Measurements from ENCODE around the gene NME3.

NME3 gene

DNA sequence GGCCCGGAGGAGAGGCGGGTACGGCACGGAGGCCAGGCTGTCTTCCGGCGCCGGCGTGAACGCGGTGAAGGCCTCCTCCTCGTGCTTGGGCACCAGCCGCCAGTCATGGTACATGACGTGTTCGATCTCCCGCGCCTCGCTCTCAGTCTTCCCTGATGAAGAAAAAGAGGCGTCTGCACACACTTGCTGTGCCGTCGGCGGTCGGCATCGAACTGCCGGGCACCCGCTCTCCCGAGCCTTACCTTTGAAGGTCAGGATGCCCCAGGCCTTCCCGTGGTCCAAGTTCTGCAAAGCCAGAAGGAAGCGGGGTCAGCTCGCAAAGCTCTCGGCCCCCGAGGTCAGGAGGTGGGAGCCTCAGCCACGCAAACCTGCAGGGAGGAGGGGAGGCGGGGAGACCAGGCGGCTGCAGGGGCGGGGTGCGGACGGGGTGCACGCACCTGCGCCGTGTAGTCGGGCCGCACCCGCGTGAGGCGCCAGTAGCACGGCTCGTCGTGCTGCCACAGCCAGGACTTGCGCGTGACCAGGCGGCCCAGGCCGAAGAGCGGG is 1.1 kb upstream of the NME3 start, which contains the start of gene EME2:
Gene EME2, plus strand, starts transcription at position 449 of the 546 bp plus-strand sequence. CDS start 418 bp downstream, outside the sequence.
- peak within 1 kb of the TSS; percentile 86 for H3K27ac ChIP-seq (ENCODE audit: low read depth, low read length)
- peak within 1 kb of the TSS; percentile 98 for H3K9ac ChIP-seq (ENCODE audit: low read depth, low read length)
- H3K36me3 ChIP-seq (ENCODE audit: insufficient read depth, low read length), result peaks cover 36% of the 10 kb centered on the region
- no peaks in the 10 kb centered on the region for H3K9me3 ChIP-seq (ENCODE audit: insufficient read depth, low read depth, low read length)
- WGBS, result 1% methylated on average over 53 of the region's 53 CpGs
- H3K4me3 ChIP-seq (ENCODE audit: low read length), result peak within 1 kb of the TSS; percentile 93
- H3K4me1 ChIP-seq (ENCODE audit: insufficient read depth, low read length), result no peaks in the 10 kb centered on the region; the same call in 1 of the 2 replicates
- H3K27me3 ChIP-seq (ENCODE audit: insufficient read depth, low read length), result no peaks in the 10 kb centered on the region

DNA sequence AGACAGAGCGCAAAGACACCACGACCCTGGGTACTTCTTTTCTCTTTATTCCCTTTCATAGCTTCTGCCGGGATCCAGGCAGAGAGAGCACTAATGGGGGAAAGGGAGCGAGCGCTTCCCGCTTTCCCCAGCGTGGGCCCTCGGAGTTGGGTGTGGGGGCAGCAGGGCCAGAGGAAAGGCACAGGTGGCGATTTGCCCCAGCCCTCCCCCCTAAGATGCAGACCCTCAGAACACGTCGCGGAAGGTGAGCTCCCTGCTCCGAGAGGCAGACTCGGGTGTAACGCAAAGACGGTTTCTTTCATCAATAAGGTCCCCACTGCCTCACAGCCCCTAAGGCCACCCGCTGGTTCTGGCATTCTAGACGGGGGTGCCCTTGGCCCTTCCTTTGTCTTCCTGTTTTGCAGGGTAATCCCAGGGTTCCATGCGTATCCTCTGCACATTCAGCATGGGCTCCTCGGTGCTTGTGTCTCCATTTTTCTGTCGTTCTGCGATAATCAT is 570 bp upstream of the NME3 start:
- Histone ChIP-seq H3K4me3 (ENCODE audit: low read length) (peak overlapping the region; percentile 93), H3K36me3 (ENCODE audit: insufficient read depth, low read length) (peaks cover 36% of the 10 kb centered on the region), H3K9ac (ENCODE audit: low read depth, low read length) (peak overlapping the region; percentile 98), H3K27me3 (ENCODE audit: insufficient read depth, low read length) (no peaks in the 10 kb centered on the region), H3K27ac (ENCODE audit: low read depth, low read length) (peak overlapping the region; percentile 86), H3K4me1 (ENCODE audit: insufficient read depth, low read length) (no peaks in the 10 kb centered on the region; the same call in 1 of the 2 replicates), H3K9me3 (ENCODE audit: insufficient read depth, low read depth, low read length) (no peaks in the 10 kb centered on the region)
- WGBS, result 2% methylated on average over 22 of the region's 22 CpGs

DNA sequence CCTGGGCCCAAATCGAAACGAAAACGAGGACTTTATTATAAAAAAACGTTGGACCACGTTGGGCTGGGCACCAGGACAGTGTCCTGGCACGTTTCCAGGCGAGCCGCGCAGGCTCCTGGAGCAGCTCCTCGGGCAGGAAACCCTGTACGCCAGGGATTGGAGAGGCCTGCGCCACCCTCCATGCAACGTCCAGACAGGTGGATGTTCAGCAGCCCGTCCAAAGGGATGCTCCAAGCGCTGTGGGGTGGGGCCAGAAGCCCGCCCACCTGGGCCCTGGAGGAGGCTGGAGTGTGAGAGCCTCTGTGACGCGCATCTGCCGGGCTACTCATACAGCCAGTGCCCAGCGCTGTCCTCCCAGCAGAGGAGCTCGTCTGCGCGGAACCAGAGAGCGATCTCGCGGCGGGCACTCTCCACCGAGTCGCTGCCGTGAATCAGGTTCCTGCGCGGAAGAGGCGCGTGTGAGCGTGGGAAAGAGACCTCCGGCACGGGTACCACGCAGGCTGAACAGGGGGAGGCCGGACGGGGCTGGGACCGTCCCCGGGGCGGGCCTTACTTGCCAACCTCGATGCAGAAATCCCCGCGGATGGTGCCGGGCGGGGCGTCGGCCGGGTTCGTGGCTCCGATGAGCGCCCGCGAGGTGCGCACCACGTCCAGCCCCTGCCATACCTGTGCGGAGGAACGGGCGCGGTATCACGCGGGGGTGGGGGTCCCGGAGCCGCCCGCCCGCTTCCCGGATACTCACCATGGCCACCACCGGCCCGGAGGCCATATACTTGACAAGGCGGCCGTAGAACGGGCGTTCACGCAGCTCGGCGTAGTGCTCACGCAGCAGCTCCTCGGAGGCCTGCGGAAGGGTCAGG is 785 bp downstream of the NME3 start:
- no peaks in the 10 kb centered on the region for H3K9me3 ChIP-seq (ENCODE audit: insufficient read depth, low read depth, low read length)
- WGBS, result 17% methylated on average over 81 of the region's 81 CpGs
- H3K27me3 ChIP-seq (ENCODE audit: insufficient read depth, low read length), result no peaks in the 10 kb centered on the region
- no peaks in the 10 kb centered on the region; the same call in 1 of the 2 replicates for H3K4me1 ChIP-seq (ENCODE audit: insufficient read depth, low read length)
- H3K4me3 ChIP-seq (ENCODE audit: low read length), result peak overlapping the region; percentile 93
- peaks cover 25% of the 10 kb centered on the region for H3K36me3 ChIP-seq (ENCODE audit: insufficient read depth, low read length)
- peak overlapping the region; percentile 90 for H3K9ac ChIP-seq (ENCODE audit: low read depth, low read length)
- H3K27ac ChIP-seq (ENCODE audit: low read depth, low read length), result peak overlapping the region; percentile 86

DNA sequence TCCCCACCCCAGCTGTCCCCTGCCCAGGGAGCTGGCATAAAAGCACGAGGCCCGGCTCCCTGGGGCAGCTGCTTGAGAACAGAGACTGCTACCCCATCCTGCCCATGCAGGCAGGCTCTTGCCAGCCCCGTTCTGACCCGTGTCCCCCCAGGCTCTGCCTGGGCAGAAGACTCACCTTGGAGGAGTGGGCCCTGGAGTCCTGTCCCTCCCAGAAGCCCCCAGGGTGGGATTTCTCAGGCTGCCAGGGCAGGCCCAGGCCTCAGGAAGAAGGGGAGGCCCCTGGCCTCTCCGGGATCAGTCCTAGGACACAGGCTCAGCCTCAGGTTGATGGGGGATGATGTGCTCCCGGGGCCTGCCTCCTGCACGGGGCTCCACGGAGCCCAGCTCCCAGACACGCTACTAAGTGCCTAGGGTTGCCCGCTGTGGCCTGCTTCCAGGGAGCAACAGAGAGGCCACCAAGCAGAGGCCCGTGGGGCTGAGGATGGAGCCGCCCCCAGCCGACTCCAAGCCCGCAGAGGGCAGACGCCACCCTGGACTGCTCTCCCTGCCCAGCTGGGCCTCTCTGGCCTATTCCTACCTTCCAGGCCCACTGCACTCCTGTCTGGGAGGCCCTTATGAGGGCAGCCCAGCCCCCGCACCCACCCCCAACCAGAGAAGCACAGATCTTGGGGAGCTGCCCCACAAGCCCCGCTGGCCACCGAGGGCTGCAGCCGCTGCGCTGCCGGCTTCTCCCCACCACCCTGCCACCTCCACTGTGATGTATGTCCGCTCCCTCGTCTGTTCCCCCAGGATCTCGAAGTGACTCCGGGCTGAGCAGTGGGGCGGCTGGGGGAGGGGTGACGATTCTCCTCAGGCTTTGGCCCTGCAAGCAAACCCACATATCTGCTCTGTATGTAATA is 1.7 kb downstream of the NME3 start:
- WGBS, result 90% methylated on average over 27 of the region's 27 CpGs
- no peak overlapping the region for H3K9ac ChIP-seq (ENCODE audit: low read depth, low read length)
- H3K27me3 ChIP-seq (ENCODE audit: insufficient read depth, low read length), result no peaks in the 10 kb centered on the region
- H3K4me3 ChIP-seq (ENCODE audit: low read length), result peak overlapping the region; percentile 93
- H3K36me3 ChIP-seq (ENCODE audit: insufficient read depth, low read length), result peaks cover 27% of the 10 kb centered on the region
- H3K27ac ChIP-seq (ENCODE audit: low read depth, low read length), result peak overlapping the region; percentile 49; the same call in 1 of the 2 replicates
- H3K4me1 ChIP-seq (ENCODE audit: insufficient read depth, low read length), result no peaks in the 10 kb centered on the region; the same call in 1 of the 2 replicates
- no peaks in the 10 kb centered on the region for H3K9me3 ChIP-seq (ENCODE audit: insufficient read depth, low read depth, low read length)

DNA sequence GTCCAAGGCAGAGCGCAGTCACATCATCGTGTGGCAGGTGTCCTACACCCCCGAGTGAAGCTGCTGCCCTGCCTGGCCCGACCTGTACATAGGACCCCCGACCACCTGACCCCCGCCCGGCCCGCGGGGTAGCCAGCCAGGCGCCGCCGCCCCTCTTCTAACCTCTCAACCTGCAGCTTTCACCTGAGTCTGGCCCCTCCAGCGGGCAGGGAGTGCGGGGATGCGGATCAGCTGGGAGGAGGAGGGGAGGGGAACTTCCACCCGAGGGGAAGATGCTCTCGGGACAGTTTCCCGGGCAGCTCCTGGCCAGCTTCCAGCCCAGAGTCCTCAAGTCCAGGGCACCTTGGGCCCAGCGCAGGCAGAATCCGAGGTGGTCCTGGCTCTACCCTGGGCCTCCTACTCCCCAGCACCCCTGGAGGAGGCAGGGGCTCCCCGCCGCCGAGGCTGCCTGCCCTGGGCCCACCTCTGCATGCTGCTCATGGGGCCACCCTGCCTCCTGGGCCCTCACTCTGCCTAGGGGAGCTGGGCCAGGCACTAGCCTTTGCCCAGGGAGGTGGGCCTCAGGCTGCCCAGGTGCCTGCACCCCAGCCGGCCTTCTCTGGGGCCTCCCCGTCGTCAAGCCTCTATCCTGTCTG is 2.5 kb downstream of the NME3 start:
- H3K4me1 ChIP-seq (ENCODE audit: insufficient read depth, low read length), result no peaks in the 10 kb centered on the region
- no peaks in the 10 kb centered on the region for H3K27me3 ChIP-seq (ENCODE audit: insufficient read depth, low read length)
- 95% methylated on average over 26 of the region's 26 CpGs for WGBS
- no peak overlapping the region for H3K4me3 ChIP-seq (ENCODE audit: low read length)
- H3K27ac ChIP-seq (ENCODE audit: low read depth, low read length), result no peak overlapping the region
- peaks cover 27% of the 10 kb centered on the region for H3K36me3 ChIP-seq (ENCODE audit: insufficient read depth, low read length)
- no peaks in the 10 kb centered on the region for H3K9me3 ChIP-seq (ENCODE audit: insufficient read depth, low read depth, low read length)
- H3K9ac ChIP-seq (ENCODE audit: low read depth, low read length), result no peak overlapping the region

DNA sequence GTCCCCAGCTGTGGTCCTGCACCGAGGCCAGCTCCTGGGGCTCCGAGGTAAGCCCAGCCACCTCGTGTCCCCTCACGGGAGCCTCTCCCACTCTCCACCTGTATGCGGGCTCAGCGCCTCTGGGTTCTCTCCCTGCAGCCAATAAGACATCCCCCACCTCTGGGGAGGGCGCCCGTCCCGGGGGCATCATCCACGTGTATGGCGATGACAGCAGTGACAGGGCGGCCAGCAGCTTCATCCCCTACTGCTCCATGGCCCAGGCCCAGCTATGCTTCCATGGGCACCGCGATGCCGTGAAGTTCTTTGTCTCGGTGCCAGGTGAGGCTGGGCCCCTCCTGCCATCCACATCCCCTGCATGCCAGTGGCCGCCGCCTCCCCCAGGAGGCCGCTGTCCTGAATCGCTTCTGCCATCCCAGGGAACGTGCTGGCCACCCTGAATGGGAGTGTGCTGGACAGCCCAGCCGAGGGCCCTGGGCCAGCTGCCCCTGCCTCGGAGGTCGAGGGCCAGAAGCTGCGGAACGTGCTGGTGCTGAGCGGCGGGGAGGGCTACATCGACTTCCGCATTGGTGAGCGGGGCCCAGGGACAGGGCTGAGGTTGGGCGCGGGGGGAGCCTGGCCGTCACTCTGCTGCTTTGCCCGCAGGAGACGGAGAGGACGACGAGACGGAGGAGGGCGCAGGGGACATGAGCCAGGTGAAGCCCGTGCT is 3.1 kb downstream of the NME3 start:
- no peaks in the 10 kb centered on the region for H3K27me3 ChIP-seq (ENCODE audit: insufficient read depth, low read length)
- H3K9ac ChIP-seq (ENCODE audit: low read depth, low read length), result no peak overlapping the region
- 92% methylated on average over 41 of the region's 41 CpGs for WGBS
- H3K4me3 ChIP-seq (ENCODE audit: low read length), result no peak overlapping the region
- H3K4me1 ChIP-seq (ENCODE audit: insufficient read depth, low read length), result no peaks in the 10 kb centered on the region
- H3K27ac ChIP-seq (ENCODE audit: low read depth, low read length), result no peak overlapping the region
- no peaks in the 10 kb centered on the region for H3K9me3 ChIP-seq (ENCODE audit: insufficient read depth, low read depth, low read length)
- H3K36me3 ChIP-seq (ENCODE audit: insufficient read depth, low read length), result peaks cover 27% of the 10 kb centered on the region

DNA sequence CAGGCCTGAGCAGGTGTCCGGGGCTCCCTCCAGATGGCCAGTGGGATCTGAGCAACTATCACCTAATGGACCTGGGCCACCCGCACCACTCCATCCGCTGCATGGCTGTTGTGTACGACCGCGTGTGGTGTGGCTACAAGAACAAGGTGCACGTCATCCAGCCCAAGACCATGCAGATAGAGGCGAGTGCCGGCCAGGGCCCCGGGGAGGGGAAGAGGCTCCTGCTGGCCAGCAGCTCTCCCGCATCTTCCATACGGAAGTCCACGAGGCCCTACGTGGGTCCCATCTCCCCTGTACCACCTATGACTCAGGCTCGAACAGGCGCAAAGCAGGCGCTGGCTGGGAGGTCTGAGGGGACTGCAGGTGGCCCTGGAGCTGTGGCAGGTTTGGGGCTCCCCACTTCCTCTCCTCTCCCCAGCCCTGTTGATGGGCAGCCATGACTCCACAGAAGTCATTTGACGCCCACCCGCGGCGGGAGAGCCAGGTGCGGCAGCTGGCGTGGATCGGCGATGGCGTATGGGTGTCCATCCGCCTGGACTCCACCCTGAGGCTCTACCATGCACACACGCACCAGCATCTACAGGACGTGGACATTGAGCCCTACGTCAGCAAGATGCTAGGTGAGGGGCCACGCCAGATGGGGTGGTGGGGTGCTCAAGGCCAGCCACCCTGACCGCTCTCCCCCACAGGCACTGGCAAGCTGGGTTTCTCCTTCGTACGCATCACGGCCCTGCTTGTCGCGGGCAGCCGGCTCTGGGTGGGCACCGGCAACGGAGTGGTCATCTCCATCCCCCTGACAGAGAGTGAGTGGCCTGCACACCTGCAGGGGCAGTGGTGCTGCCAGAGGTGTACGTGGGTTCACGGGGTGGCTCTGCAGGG is 4.0 kb downstream of the NME3 start:
- Histone ChIP-seq H3K9ac (ENCODE audit: low read depth, low read length) (no peak overlapping the region), H3K27me3 (ENCODE audit: insufficient read depth, low read length) (no peaks in the 10 kb centered on the region), H3K9me3 (ENCODE audit: insufficient read depth, low read depth, low read length) (no peaks in the 10 kb centered on the region), H3K4me3 (ENCODE audit: low read length) (no peak overlapping the region), H3K36me3 (ENCODE audit: insufficient read depth, low read length) (peaks cover 27% of the 10 kb centered on the region), H3K27ac (ENCODE audit: low read depth, low read length) (no peak overlapping the region), H3K4me1 (ENCODE audit: insufficient read depth, low read length) (no peaks in the 10 kb centered on the region)
- WGBS, result 94% methylated on average over 42 of the region's 42 CpGs

DNA sequence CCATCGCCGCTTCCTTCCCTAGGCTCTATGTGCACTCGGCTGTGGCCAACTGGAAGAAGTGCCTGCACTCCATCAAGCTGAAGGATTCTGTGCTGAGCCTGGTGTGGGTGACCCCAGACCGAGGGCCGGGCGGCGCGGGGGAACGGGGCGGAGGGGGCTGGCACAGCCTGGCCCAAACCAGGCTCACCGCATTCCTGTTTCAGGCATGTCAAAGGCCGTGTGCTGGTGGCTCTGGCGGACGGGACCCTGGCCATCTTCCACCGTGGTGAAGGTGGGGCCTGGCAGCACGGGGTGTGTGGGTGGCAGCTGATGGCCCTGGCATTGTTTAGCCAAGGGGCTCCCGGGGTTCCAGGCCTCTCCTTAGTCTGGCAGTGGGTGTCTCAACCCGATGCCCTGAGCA is 4.6 kb downstream of the NME3 start:
- Histone ChIP-seq H3K4me3 (ENCODE audit: low read length) (no peak overlapping the region), H3K27me3 (ENCODE audit: insufficient read depth, low read length) (no peaks in the 10 kb centered on the region), H3K36me3 (ENCODE audit: insufficient read depth, low read length) (peaks cover 27% of the 10 kb centered on the region), H3K9me3 (ENCODE audit: insufficient read depth, low read depth, low read length) (no peaks in the 10 kb centered on the region), H3K4me1 (ENCODE audit: insufficient read depth, low read length) (no peaks in the 10 kb centered on the region), H3K9ac (ENCODE audit: low read depth, low read length) (no peak overlapping the region), H3K27ac (ENCODE audit: low read depth, low read length) (no peak overlapping the region)
- WGBS, result 96% methylated on average over 18 of the region's 18 CpGs

DNA sequence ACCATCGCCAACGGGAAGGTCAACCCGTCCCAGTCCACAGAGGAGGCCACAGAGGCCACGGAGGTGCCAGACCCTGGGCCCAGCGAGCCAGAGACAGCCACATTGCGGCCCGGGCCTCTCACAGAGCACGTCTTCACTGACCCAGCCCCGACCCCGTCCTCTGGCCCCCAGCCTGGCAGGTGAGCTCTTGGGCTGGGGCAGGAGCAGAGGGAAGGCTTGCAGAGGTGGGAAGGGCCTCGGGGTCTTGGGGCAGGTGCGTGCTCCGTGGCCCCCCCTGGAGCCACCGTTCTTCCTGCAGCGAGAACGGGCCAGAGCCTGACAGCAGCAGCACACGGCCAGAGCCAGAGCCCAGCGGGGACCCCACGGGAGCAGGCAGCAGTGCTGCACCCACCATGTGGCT is 5.1 kb downstream of the NME3 start:
- Histone ChIP-seq H3K27me3 (ENCODE audit: insufficient read depth, low read length) (no peaks in the 10 kb centered on the region), H3K36me3 (ENCODE audit: insufficient read depth, low read length) (peaks cover 27% of the 10 kb centered on the region), H3K27ac (ENCODE audit: low read depth, low read length) (no peak overlapping the region), H3K9ac (ENCODE audit: low read depth, low read length) (no peak overlapping the region), H3K9me3 (ENCODE audit: insufficient read depth, low read depth, low read length) (no peaks in the 10 kb centered on the region), H3K4me3 (ENCODE audit: low read length) (no peak overlapping the region), H3K4me1 (ENCODE audit: insufficient read depth, low read length) (no peaks in the 10 kb centered on the region)
- WGBS, result 95% methylated on average over 19 of the region's 19 CpGs

Measured in HUES64 (cell line).